Tibial nerve (tissue), 3 donors: Measurements from ENCODE around the gene MAP2K1.

Experiments
- CTCF ChIP-seq, 5 experiments: fragments of 200-600 bp in 3 of 5; fragments of 450-650 bp in 2 of 5; sonication (generic) in 3 of 5; IDR thresholded peaks; one replicate each; pipeline ENCODE4 v1.5.1; 2016 to 2019; ENCODE audit warnings: antibody characterized with exemption in 5 of 5, mild to moderate bottlenecking in 3 of 5, moderate library complexity in 2 of 5
- POLR2A ChIP-seq, 2 donors: fragments of 450-650 bp; IDR thresholded peaks; one replicate each; pipeline ENCODE4 v1.6.1; 2017; ENCODE audit warnings: antibody characterized with exemption in 2 of 2, mild to moderate bottlenecking in 2 of 2, moderate library complexity in 2 of 2

- TF ChIP-seq CTCF (IDR thresholded peaks at IDR 0.05), result no peak
- TF ChIP-seq POLR2A (IDR thresholded peaks at IDR 0.05), result no peak
Observed at GRCh38 chr15:66452420-66452819, 65.7 kb downstream of the MAP2K1 start.
